ENCODE data around the gene CADPS. TPM values are rescaled to one million over a fixed set of nuclear protein-coding genes. Genes with fewer than 3 reads are reported as not detected.

Gene CADPS
- total RNA-seq, 3 donors from 2014 or later (not counting 1 experiment from before 2014, with no cell fraction given): not detected

DNA sequence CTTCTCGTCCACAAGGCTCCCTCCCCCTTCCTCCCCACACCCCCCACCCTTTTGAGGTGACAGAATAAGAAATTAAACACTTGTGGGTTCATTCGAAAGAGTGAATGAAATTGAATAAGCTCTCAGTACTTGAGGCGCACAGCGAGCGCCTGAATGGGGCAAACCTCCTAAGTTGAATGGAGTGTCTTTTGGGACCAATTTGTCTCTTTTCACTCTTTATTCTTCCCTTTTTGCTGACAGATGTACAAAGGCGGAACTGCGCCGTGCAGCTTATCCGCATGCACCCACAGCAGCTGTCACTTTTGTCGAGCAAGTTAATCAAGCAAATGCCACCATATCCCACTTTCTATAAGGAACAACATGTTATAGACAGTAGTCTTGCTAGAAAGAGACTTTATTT, 454.0 kb downstream of the CADPS start:
- WGBS (ENCODE audit: insufficient coverage): 94% methylated on average over 10 of the region's 10 CpGs
- DNase-seq: no peak
- no peaks in the 10 kb centered on the region for H3K36me3 ChIP-seq (ENCODE audit: control insufficient read depth, insufficient read depth, low read length)
- Mint-ChIP-seq H3K9me3 (peaks cover 2 to 5% of the 10 kb centered on the region in 2 donors), H3K36me3 (no peaks in the 10 kb centered on the region), H3K4me1 (no peaks in the 10 kb centered on the region), H3K27me3 (ENCODE audit: low read depth in 2 of 2) (no peaks in the 10 kb centered on the region), H3K27ac (no peak overlapping the region), H3K4me3 (no peak overlapping the region)
- no peaks in the 10 kb centered on the region for H3K9me3 ChIP-seq (ENCODE audit: control insufficient read depth, insufficient read depth, low read length)
- ATAC-seq: no peak
- no peak overlapping the region for H3K4me3 ChIP-seq (ENCODE audit: low read length)
- H3K4me1 ChIP-seq (ENCODE audit: control insufficient read depth, insufficient read depth, low read length): no peaks in the 10 kb centered on the region
- TF ChIP-seq, protein P1, sequence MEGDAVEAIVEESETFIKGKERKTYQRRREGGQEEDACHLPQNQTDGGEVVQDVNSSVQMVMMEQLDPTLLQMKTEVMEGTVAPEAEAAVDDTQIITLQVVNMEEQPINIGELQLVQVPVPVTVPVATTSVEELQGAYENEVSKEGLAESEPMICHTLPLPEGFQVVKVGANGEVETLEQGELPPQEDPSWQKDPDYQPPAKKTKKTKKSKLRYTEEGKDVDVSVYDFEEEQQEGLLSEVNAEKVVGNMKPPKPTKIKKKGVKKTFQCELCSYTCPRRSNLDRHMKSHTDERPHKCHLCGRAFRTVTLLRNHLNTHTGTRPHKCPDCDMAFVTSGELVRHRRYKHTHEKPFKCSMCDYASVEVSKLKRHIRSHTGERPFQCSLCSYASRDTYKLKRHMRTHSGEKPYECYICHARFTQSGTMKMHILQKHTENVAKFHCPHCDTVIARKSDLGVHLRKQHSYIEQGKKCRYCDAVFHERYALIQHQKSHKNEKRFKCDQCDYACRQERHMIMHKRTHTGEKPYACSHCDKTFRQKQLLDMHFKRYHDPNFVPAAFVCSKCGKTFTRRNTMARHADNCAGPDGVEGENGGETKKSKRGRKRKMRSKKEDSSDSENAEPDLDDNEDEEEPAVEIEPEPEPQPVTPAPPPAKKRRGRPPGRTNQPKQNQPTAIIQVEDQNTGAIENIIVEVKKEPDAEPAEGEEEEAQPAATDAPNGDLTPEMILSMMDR (IDR thresholded peaks at IDR 0.05): no peak
- intact Hi-C loops (cut with micrococcal nuclease): no loop called here
- H3K27ac ChIP-seq (ENCODE audit: low read length): no peak overlapping the region
- H3K27me3 ChIP-seq (ENCODE audit: control insufficient read depth, insufficient read depth, low read length): no peaks in the 10 kb centered on the region

DNA sequence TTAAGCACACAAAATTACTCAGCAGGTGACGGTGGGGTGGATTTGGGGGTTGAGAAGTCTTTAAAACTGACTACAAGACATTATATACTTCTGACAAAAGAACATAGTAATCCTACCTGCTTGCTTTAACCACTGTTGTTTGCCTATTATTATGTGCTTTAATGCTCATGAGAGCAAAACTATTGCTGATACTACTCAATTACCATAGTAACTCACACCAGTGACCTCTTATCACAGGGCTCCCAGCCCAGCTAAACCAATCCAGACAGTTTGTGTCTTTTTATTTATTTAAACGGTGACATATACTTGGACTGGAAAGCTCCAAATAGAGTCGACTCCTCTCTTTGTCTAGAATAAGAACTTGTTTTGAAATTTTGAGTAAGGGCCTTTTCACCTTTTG, 459.1 kb downstream of the CADPS start:
- no peaks in the 10 kb centered on the region for H3K27me3 ChIP-seq (ENCODE audit: control insufficient read depth, insufficient read depth, low read length)
- no peak overlapping the region for H3K27ac Mint-ChIP-seq
- intact Hi-C loops (cut with micrococcal nuclease): no loop called here
- TF ChIP-seq, protein P1 (IDR thresholded peaks at IDR 0.05): no peak
- no peaks in the 10 kb centered on the region for H3K4me1 Mint-ChIP-seq
- no peak for DNase-seq
- no peak overlapping the region for H3K27ac ChIP-seq (ENCODE audit: low read length)
- H3K36me3 Mint-ChIP-seq: no peaks in the 10 kb centered on the region
- H3K4me3 Mint-ChIP-seq: no peak overlapping the region
- H3K36me3 ChIP-seq (ENCODE audit: control insufficient read depth, insufficient read depth, low read length): no peaks in the 10 kb centered on the region
- no peaks in the 10 kb centered on the region for H3K27me3 Mint-ChIP-seq (ENCODE audit: low read depth in 2 of 2)
- no peak overlapping the region for H3K4me3 ChIP-seq (ENCODE audit: low read length)
- WGBS (ENCODE audit: insufficient coverage): 92% methylated on average over 2 of the region's 3 CpGs
- H3K4me1 ChIP-seq (ENCODE audit: control insufficient read depth, insufficient read depth, low read length): no peaks in the 10 kb centered on the region
- H3K9me3 Mint-ChIP-seq: peaks cover 2 to 7% of the 10 kb centered on the region in 2 donors
- ATAC-seq: no peak
- H3K9me3 ChIP-seq (ENCODE audit: control insufficient read depth, insufficient read depth, low read length): no peaks in the 10 kb centered on the region

DNA sequence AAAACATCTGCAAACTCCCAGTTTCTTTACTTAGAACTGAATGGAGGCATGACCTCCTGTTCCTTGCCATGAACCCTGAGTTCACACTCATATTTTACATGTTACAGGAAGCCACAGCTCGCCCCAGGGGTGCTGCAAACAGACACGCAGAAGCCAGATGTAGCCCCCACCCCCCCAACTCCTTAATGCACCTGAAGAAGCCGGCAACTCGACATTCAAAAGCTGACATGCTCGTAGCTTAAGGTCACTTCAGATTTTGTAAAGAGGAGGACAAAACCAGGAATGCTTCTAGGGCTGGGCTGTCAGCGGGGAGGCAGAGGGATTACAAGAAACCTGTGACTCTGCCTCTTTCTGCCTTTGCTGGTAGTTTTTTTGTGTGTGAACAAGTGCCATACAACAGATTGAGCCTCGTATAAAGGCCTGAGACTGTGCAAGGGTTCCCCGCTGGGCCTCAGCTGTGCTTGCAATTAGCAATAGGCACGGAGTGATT, 459.9 kb downstream of the CADPS start:
- DNase-seq: no peak
- intact Hi-C loops (cut with micrococcal nuclease): no loop called here
- Histone ChIP-seq H3K9me3 (ENCODE audit: control insufficient read depth, insufficient read depth, low read length) (no peaks in the 10 kb centered on the region), H3K4me3 (ENCODE audit: low read length) (no peak overlapping the region), H3K27ac (ENCODE audit: low read length) (no peak overlapping the region), H3K36me3 (ENCODE audit: control insufficient read depth, insufficient read depth, low read length) (no peaks in the 10 kb centered on the region), H3K27me3 (ENCODE audit: control insufficient read depth, insufficient read depth, low read length) (no peaks in the 10 kb centered on the region), H3K4me1 (ENCODE audit: control insufficient read depth, insufficient read depth, low read length) (no peaks in the 10 kb centered on the region)
- ATAC-seq: no peak
- peaks cover 2 to 7% of the 10 kb centered on the region in 2 donors for H3K9me3 Mint-ChIP-seq
- H3K27me3 Mint-ChIP-seq (ENCODE audit: low read depth in 2 of 2): no peaks in the 10 kb centered on the region
- no peaks in the 10 kb centered on the region for H3K4me1 Mint-ChIP-seq
- H3K36me3 Mint-ChIP-seq: no peaks in the 10 kb centered on the region
- no peak overlapping the region for H3K4me3 Mint-ChIP-seq
- H3K27ac Mint-ChIP-seq: no peak overlapping the region
- TF ChIP-seq, protein P1 (IDR thresholded peaks at IDR 0.05): no peak
- 59% methylated on average over 9 of the region's 9 CpGs for WGBS (ENCODE audit: insufficient coverage)

- intact Hi-C loops (cut with micrococcal nuclease): no loop called here
These were observed 460.4 kb downstream of the CADPS start for GRCh38 chr3:62414786-62415185.

More at GRCh38 chr3:62414786-62415185, 460.4 kb downstream of the CADPS start:
- Histone ChIP-seq H3K4me3 (ENCODE audit: low read length) (no peak overlapping the region), H3K27me3 (ENCODE audit: control insufficient read depth, insufficient read depth, low read length) (no peaks in the 10 kb centered on the region), H3K4me1 (ENCODE audit: control insufficient read depth, insufficient read depth, low read length) (no peaks in the 10 kb centered on the region), H3K9me3 (ENCODE audit: control insufficient read depth, insufficient read depth, low read length) (no peaks in the 10 kb centered on the region), H3K36me3 (ENCODE audit: control insufficient read depth, insufficient read depth, low read length) (no peaks in the 10 kb centered on the region), H3K27ac (ENCODE audit: low read length) (no peak overlapping the region)
- no peak for ATAC-seq
- no peaks in the 10 kb centered on the region for H3K27me3 Mint-ChIP-seq (ENCODE audit: low read depth in 2 of 2)
- DNase-seq: no peak
- TF ChIP-seq, protein P1 (IDR thresholded peaks at IDR 0.05): no peak
- H3K4me1 Mint-ChIP-seq: no peaks in the 10 kb centered on the region
- no peak overlapping the region for H3K4me3 Mint-ChIP-seq
- peaks cover 0 to 8% of the 10 kb centered on the region in 2 donors for H3K9me3 Mint-ChIP-seq
- no peak overlapping the region for H3K27ac Mint-ChIP-seq
- no peaks in the 10 kb centered on the region for H3K36me3 Mint-ChIP-seq
- WGBS (ENCODE audit: insufficient coverage): 84% methylated on average over 11 of the region's 11 CpGs

Measured in natural killer cell (primary cell).